Adrenal gland (tissue), 5 donors: ENCODE measurements around the gene PLCB1.

Experiments used
- POLR2A ChIP-seq, 2 donors: fragments of 450-650 bp; IDR thresholded peaks; one replicate each; pipeline ENCODE4 v1.6.1; 2017; ENCODE audit warnings: antibody characterized with exemption in 2 of 2, mild to moderate bottlenecking in 2 of 2, moderate library complexity in 1 of 2
- TF ChIP-seq, protein P1 (sequence below), 6 experiments: fragments of 450-650 bp in 4 of 6; fragments of 200-600 bp in 2 of 6; sonication (generic) in 1 of 6; IDR thresholded peaks; 1 replicate in 5 of 6; 2 replicates in 1 of 6; pipeline versions ENCODE4 v1.5.1 to v1.8.0; 2016 to 2021; ENCODE audit warnings: antibody characterized with exemption in 6 of 6, mild to moderate bottlenecking in 2 of 6, moderate library complexity in 1 of 6
- donor health status: DM: no; HTN: no; CAD: no.

- TF ChIP-seq, protein P1, sequence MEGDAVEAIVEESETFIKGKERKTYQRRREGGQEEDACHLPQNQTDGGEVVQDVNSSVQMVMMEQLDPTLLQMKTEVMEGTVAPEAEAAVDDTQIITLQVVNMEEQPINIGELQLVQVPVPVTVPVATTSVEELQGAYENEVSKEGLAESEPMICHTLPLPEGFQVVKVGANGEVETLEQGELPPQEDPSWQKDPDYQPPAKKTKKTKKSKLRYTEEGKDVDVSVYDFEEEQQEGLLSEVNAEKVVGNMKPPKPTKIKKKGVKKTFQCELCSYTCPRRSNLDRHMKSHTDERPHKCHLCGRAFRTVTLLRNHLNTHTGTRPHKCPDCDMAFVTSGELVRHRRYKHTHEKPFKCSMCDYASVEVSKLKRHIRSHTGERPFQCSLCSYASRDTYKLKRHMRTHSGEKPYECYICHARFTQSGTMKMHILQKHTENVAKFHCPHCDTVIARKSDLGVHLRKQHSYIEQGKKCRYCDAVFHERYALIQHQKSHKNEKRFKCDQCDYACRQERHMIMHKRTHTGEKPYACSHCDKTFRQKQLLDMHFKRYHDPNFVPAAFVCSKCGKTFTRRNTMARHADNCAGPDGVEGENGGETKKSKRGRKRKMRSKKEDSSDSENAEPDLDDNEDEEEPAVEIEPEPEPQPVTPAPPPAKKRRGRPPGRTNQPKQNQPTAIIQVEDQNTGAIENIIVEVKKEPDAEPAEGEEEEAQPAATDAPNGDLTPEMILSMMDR (IDR thresholded peaks at IDR 0.05), result no peak
- no peak for TF ChIP-seq POLR2A (IDR thresholded peaks at IDR 0.05)
Observed at GRCh38 chr20:8318965-8319625, 187.0 kb downstream of the PLCB1 start.
